ENCODE results near the gene MEIOSIN.

Gene MEIOSIN

DNA sequence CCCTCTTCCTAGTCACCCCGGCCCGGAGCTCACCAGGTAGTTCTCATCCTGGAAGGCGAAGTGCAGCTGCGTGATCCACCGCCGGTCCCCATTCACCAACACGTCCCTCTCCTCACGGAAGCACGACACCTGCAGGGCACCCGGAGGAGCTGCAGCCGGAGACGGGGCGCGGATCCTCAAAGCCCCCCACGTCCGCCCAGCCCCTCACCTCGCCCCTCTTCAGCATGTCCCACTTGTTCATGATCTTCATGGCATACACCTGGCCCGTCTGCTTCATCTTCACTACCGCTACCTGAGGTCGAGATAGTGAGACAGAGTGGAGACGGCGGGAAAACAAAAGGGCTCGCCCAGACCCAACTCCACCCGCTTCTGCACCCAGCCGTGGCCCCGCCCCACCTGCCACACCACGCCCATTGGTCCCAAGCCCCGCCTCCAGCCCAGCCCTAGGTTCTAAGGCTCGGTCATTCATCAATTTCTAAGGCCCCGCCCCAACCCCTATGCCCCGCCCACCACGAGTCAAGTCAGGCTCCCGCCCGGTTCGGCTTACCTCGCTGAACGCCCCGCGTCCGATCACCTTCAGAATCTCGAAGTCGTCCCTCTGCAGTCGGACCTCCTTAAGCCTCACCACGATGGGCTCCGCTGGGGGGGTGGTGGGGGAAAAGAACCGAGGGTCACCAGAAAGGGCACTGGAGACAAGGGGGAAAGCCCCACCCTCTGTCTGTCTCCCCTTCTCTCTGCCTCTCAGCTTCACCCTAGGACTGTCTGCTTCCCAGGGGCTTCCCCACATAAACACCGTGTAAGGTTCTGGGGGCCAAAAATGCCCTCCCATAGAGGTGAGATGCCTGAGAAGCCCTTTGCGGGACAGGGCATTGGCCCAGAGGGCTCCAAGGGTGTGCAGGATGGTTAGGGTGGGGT is 46.2 kb downstream of the MEIOSIN start:
- peak; percentile 90 to 97 for DNase-seq (ENCODE audit: low read depth in 2 of 2)

DNA sequence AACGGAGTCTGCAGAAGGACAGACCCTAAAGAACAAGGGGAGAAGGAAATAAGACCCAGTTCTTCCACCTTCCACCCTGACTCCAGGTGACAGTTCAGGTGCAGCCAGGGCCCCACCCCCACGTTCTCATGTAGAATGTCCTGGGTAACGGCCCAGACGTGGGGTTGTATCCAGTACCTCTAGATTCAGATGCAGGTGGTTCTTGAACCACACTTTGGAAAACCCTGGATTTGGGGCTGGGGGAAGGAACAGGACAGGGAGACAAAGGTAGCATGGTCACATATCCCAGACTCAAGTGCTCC is 46.9 kb downstream of the MEIOSIN start:
- no peak for DNase-seq (ENCODE audit: low read depth in 2 of 2)

DNA sequence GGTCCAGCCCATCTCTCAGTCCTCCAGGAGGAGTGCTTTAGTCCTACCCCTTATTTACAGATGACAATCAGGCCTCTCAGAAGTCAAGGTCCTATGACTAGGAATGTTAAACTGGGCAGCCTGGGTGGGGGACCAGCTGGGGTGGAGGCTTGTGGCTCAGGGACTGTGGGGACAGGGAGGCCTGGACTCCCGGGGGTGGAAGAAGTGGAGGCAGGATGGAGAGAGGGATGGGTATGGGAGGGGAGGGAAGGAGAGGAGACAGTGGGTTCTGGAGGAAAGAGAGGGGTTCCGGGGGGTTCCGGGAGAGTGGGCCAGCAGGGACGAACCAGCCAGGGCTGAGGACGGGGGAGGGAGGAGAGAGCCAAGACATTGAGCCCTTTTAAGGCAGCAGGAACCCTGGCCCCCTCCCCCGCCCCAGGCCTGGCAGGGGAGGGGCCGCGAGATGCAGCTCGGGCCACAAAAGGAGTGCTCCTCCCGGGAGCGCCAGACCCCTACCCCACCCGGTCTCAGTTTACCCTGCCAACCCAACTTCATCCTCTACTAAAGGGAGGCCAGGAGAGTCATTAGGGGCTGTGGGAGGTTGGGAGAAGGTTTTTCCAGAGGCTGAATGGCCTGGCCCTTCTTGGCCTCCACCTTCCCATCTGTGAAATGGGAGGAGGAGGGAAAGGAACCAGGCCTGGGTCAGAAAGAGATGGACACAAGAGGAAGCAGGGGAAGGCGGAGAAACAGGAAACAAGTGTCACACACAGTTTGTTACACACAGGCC is 47.4 kb downstream of the MEIOSIN start:
- no peak for DNase-seq (ENCODE audit: low read depth in 2 of 2)

DNA sequence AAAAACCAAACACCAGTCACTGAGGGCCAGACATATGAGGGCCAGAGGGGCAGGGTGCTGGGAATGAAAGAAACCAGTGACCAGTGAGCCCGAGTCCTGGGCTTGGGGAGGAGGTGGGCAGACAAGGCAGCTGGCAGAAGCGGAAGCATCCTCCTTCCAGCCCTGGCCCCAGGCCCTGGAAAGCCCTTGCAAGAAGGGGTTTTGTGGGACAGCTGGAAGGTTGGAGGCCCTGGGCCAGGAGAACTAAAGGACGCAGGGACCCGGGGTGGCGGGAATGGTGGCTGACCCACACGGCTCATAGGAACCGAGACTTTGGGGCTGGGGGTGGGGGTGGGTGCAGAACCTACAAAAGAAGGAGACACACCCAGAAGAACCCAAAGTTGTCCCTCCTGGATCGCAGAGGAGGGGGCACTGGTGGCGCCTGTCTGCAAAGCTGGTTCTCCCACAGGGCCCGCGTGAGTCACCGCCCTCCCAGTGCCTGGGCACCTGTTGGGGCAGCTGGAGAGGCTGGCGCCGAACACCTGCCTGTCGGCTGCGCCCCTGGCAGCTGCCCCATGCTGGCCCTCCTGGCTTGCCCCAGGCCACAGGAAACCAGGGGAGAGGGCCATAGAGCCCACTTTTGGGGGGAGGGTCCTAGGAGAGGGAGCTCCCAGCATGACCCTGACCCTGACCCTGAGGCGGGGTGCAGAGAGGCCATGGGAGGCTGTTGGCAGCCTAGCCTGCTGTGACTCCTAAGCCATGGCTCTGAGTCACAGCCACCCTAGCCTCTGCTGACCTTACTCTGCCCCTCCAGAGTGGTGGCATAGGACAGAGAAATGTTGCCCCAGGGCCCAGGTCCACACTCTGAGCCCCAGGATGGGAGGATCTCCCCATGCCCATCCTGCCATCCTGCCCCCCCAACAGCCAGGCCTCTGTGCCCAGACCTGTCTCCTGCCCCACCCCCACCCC is 48.2 kb downstream of the MEIOSIN start:
- no peak for DNase-seq (ENCODE audit: low read depth in 2 of 2)

DNA sequence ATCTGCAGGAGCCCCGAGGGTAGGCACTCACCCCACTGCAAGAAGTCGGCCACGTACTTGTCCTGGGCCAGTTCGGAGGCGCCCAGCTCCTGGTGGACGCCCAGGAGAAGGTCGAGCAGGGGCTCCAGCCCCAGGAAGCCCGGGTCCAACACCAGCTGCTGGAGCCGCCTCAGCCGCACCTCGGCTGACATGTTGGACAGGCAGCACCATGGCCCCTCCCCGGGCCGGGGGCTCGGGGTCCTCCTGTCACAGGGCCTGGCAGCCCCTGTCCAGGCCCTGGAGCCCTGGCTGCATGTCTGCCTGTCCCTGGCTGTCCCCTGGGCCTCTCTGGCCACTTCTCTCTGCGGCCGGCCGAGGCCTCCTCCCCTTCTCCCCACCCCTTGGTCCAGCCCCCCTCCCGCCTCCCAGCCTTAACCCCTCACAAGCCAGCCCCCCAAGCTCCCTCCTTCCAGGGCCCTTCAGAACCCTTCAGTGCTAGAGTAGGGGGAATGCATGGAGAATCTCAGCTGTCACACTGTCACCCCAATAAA is 49.0 kb downstream of the MEIOSIN start, which contains the start of gene DMPK:
DMPK (minus strand) TSS at position 329 of the 530 bp plus-strand sequence; CDS start at position 191, 138 bp downstream.
- DNase-seq (ENCODE audit: low read depth in 2 of 2): no peak

DNA sequence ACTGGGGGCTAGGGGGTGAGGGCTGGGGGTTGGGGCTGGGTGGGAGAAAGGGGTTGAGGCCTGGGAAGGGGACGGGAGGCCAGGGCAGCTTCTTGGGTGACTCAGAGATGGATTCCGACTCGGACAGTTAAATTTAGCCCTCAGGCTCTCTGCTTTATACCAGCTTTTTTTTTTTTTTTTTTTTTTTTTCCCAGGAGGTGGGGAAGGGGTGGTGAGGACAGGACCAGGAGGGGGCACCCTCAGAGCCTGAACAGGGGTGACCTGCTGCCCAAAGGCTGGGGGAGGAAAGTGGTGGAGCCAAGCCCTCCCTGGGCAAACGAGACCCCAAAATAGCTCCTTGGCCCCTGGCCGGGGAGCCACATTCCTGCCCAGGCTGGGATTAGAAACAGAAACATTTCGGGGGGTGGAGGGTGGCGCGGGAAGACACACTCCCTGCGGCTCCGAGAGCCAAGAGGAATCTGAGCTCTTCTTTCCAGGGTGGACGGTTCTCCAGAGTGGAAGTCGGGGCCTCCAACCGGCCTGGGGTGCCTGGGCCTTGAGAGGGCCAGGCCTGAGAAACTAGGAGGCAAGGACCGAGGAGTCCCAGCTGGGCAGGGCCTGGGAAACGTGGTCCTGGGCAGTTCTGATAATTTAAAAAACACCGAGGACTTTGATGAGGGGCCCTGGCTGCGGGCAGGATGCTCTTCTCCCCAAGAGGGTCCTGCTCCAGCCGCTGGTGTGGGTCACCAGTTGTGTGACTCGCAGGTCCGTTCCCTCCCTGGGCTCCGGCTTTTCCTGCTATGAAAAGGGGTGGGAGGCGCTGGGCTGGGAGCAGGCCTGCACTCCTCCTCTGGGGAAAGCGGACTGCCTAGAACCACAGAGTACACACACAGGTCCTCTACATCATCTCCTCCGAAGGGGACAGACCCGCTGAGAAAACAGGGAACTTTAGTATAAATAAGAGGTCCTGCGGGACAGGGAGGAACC is 49.9 kb downstream of the MEIOSIN start:
- DNase-seq (ENCODE audit: low read depth in 2 of 2): no peak

DNA sequence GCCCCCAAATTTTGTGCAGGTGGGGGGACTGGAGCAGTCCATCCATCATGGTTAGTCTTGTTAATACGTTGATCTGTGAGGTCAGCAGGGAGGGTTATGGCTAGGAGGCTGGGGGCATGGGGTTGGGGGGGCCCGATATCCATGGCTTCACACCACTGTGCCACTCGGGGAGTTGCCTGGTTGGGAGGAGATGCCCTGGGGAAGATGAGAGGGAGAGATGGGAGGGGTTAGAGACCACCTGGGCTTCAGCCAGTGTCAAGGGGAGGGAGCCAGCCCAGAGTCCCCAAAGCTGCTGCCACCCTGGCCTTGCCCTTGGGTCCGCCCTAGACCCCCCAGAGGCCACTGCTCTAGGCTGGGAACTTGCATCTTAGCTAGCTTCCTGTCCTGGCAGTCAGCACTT is 50.9 kb downstream of the MEIOSIN start:
- no peak for DNase-seq (ENCODE audit: low read depth in 2 of 2)

DNA sequence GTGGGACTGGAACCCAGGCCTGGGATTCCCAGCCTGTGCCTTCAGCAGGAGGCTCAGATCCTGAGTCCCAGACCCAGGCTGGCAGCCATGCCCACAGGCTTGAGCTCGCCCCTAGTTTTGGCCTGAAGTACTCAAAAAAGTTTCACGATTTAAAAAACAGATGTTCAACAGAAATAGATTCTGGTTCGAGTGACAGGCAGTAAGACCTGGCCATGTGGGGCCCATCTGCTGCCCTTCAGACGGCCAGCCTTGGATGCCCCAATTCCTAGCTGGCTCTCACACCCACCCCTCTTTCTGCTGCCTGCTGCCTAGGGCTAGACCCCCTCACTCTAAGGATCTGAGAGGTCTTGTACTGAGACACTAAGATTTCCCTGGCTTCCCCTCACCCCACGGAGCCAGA is 51.9 kb downstream of the MEIOSIN start:
- DNase-seq (ENCODE audit: low read depth in 2 of 2): no peak

DNA sequence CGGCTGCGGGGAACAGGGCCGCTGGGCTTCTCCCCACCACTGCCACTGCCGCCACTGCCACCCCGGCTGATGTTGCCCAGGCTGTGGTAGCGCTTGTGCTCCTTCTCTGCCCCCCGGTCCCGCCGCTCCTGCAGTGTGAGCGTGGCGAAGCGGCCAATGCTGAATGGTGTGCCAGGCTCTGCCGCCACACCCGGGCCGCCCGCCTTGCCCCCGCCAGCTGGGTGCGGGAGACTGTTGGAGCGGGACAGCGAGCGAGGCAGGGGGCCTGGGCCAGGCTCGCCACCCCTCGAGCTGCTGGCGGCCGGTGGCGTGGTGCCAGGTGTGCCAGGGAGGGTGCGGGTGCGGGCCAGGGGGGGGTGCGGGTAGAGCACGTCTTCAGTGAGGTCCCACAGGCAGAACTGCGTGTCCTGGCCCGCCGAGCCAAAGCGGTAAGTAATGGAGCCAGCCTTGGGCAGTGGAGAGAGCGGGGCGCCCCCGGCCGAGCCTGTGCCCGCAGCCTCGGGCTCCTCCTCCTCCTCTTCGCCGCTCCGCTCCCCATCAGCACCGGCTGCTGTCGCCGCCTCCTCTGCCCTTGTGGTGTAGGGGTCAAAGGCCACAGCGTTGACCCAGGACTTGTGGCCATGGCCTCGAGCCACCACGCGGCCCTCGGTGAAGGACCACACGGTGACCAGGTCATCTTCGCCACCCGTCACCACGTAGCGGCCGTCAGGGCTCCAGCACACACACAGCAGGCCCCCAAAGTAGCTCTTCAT is 52.7 kb downstream of the MEIOSIN start:
- DNase-seq (ENCODE audit: low read depth in 2 of 2): no peak

DNA sequence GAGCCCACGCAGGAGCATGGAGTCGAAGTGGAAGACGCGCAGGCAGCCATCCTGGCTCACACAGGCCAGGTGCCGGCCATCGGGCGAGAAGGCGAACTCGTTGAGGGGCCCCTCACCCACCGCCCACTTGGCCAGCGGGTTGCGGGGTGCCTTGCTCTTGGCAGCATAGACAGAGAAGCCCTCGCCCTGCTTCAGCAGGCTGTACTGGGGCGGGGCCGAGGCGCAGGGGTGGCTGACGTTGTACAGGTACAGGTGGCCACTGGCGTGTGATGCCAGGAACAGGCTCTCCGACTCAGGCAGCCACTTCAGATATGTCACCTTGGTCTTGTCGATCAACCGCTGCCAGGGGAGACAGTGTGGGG is 53.3 kb downstream of the MEIOSIN start:
- no peak for DNase-seq (ENCODE audit: low read depth in 2 of 2)

DNA sequence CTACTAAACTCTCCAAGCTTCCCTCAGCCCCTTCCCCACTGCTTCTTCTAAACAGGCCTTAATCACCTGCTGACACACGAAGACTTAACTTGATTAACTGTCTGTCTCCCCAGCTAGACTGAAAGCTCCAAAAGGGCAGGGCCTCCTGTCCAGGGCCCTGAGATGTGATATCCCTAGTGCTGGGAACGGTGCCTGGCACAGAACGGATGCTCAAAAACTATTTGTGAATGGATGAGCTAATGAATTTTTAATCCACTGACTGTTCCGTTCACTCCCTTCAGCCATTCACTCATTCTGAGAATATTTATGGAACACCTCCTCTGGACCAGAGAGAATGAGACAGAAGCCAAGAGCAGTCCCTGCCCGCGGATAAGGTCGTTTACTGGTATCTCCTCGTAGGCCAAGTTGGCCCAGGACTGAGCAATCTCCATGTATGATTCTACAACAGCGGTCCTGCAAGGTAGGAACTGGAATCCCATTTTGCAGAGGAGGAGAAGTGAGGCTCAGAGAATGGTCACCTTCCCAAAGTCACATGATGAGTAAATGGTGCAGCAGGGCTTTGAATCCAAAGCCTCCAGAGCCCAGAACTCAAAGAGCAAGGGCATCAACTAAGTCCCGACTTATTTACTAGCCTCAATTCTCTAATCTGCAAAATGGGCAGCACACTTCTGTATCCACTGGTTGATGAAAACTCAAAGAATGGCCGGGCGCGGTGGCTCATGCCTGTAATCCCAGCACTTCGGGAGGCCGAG is 56.0 kb downstream of the MEIOSIN start:
- DNase-seq (ENCODE audit: low read depth in 2 of 2): no peak

DNA sequence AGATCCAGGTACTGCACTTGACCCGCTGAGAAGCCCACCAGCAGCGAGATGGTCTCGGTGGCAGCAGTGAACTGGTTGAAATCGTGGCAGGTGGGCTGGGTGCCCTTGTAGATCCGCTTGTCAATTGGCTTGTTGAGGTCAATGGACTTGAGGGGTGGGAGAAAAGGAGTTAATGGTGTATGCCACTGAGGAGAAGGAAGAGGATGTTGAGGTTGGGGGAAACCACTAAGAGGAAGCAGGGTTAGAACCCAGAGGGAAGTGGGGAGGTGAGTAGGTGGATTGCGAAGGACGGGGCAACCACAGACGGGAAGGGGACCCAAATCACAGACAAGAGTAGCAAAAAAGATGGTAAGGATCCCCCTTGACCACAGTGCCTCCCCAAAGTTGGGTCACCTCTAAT is 57.7 kb downstream of the MEIOSIN start:
- DNase-seq (ENCODE audit: low read depth in 2 of 2): no peak

DNA sequence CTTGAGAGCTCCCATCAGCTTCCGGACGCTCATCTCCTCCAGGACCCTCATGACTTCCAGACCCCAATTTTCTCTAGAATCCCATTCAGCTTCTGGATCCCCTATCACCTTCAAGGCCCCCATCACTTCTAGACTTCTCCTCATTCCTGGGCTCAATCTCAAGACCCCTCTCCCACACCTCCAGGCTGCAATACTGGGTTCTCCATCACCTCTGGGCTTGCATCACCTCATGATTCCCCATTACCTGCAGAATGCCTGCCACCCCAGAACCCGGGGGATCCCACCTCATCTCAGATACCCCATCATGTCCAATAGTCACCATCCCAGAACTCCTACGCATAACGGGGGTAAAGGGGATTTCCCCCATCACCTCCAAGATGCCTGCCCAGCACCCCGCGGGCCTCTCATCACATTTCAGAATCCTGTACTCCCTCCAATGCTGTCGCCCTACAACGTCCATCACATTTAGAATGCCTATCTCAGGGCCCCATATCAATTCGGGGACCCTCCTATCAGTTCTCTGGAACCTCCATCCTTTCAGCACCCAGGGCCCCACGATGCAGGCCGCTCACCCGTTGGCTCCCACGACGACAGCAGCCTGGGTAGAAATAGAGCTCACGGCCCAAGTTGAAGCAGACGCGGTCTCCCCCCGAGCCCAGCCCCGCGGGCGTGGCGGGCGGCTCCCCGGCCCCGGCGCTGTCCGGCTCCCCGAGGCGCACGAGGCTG is 58.7 kb downstream of the MEIOSIN start:
- DNase-seq (ENCODE audit: low read depth in 2 of 2): no peak

DNA sequence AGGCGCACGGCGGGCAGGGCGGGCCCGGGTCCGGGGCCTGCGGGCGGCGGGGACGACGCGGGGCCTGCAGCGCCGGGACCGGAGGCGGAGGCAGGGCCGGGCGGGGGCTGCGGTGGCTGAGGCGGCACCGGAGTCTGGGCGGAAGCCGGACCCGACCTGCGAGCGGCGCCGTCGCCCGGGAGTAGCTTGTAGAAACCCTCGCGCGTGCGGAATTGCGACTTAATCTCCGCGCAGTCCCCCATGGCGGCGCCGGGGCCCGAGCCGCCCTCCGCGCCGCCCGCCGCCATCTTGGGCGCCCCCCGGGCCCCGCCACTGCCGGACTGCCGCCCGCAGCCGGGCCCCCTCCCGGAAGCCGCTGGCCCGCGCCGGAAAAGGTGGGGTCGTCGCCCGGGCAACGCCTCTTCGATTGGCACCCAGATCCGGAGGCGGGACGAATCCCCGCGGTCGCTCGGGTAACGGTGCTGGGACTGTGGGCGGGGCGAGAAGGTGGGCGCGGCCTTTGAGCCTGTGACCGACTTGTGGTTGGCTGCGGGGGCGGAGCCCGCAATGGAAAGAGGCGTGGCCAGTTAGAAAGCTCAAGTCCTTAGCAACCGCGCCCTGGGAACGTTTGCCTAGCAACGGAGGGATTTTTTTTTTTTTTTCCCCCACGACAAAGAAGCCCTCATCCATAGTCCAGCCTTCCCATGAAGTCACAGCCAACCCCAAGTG is 59.4 kb downstream of the MEIOSIN start, which contains the start of gene DMWD:
DMWD (minus strand) TSS at position 376 of the 708 bp plus-strand sequence; CDS start at position 287, 89 bp downstream.
- peak; percentile 100 for DNase-seq (ENCODE audit: low read depth in 2 of 2)

DNA sequence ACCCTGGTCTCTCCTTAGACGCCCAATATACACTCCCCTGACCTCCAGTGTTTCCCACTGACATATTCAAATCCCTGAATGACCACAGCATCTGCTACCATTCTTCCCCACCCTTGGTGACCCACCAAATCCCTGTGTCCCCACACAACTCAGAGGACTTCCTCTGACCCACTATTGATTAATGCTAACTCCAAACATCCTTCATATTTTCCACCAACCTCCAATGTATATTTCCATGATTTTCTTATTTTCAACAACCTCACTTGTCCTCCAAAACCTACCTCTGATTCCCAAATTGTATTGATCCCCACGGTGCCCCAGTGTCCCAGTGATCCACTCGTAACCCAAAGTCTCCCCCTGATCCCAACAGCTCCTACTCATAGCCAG is 59.9 kb downstream of the MEIOSIN start:
- DNase-seq (ENCODE audit: low read depth in 2 of 2): no peak

DNA sequence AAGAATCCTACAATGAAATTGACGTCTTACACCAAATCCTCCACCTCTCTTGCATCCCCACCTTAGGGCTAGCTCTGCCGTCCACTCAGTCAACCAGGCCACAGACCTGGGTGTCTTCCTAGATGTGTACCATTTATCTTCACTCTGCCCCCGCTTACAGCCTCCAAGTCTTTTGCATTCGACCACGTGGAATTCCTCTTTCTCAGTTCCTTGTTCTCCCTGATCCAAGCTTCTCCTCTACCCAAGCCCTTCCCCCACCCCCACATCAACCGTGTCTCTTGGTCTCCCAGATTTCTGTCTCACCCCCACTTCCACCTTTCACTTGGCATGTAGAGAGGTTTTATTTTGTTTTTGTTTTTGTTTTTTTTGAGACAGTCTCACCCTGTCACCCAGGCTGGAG is 60.6 kb downstream of the MEIOSIN start:
- no peak for DNase-seq (ENCODE audit: low read depth in 2 of 2)

DNA sequence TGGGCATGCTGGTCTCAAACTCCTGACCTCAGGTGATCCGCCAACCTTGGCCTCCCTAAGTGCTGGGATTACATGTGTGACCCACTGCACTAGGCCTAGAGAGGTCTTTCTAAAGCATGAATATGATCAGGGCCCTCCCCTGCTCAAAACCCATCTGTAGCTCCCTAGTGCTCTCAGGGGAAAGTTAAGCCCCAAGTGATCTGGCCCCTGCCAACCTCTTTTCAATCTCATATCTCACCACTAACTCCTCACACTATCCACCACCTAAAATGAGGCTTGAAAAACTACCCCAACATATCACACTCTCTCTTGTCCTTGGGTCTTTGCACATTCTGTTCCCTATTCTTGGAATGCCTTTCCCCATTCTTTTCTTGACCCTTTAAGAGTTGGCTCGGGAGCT is 61.4 kb downstream of the MEIOSIN start:
- DNase-seq (ENCODE audit: low read depth in 2 of 2): no peak

All from stimulated activated CD8-positive, alpha-beta memory T cell treated with anti-CD3 and anti-CD28 coated beads, Interleukin-2, amount 100 ng/mL, for 48 hours (primary cell).